GM19455 (cell line): ENCODE measurements around the gene QRICH2.
A peak's percentile ranks its signal among the peaks of the same experiment; 100 is the strongest.
"Not testable (repeated sequence)": the region's sequence is repeated elsewhere in the genome, so short reads cannot be mapped to it uniquely, and the experiment has no call there.

ENCODE experiments used
- ATAC-seq: cut with Tn5 transposase; IDR thresholded peaks from one replicate; pipeline ENCODE4 v1.9.1; 2021; ENCODE audit not compliant: unreplicated experiment

QRICH2 gene

DNA sequence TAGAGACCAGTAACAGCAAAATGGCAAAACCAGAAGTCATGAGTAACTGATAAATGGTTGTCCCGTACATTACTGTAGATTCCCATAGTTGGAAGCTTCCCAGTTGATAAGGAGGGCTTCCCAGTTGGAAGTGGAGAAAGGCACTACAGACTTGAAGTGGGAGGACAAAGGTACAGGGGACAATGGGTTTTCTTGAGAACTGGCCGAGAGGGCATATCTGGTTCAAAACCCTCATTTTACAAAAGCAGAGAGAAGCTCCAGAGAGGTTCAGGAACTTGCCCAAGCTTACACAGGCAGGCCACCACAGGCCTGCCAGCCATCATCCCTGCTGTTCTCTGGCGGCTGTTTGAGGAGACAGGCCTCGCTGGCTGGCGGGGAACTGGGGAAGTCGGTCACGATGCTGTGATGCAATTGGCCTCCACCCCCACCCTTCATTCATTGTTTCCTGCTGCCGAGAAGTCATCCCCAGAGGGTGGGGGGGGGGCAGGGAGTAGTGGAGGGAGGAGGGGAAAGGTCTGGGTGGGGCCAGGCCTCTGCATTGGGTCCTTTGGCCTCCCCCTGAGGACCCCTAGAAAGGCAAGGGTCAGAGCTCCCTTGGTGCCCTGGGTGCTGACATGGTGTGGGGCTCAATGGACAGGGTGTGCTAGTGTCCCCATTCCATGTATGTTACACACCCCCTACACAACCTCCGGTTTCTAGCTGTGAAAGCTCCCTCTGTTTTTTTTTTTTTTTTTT lies 39.9 kb downstream of the QRICH2 start:
- ATAC-seq: no peak

DNA sequence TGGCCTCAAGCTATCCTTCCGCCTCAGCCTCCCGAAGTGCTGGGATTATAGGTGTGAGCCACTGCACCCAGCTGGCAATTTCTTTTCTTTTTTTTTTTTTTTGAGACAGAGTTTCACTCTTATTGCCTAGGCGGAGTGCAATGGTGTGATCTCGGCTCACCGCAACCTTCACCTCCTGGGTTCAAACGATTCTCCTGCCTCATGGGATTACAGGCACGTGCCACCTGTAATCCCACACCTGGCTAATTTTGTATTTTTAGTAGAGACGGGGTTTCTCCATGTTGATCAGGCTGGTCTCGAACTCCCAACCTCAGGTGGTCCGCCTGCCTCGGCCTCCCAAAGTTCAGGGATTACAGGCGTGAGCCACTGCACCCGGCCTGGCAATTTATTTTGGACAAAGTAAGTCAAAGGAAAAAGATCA lies 40.5 kb downstream of the QRICH2 start:
- ATAC-seq: not testable (repeated sequence)

DNA sequence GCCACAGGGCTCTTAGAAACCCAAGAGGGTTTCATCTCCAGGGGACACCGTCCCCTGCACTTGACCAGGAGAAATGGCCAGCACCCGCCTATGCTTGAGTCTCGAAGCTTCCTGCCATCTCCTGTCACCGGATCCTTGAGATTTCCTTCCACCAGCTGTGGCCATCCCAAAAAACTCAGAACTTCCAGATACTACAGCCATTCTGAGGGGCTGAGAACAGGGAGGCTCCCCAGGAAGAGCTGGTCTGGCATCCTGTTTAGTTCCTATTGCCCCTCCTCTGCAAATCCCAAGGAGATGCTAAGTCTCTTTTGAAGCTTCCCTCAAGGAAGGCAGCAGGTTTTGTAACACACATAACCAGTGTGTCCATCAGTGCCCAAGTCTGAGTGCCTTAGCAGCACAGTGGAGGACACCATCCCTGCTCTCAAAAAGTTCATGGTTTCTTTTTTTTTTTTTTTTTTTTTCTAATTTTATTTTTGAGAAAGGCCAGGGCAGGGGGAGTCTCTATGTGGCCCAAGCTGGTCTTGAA lies 41.0 kb downstream of the QRICH2 start:
- no peak for ATAC-seq

DNA sequence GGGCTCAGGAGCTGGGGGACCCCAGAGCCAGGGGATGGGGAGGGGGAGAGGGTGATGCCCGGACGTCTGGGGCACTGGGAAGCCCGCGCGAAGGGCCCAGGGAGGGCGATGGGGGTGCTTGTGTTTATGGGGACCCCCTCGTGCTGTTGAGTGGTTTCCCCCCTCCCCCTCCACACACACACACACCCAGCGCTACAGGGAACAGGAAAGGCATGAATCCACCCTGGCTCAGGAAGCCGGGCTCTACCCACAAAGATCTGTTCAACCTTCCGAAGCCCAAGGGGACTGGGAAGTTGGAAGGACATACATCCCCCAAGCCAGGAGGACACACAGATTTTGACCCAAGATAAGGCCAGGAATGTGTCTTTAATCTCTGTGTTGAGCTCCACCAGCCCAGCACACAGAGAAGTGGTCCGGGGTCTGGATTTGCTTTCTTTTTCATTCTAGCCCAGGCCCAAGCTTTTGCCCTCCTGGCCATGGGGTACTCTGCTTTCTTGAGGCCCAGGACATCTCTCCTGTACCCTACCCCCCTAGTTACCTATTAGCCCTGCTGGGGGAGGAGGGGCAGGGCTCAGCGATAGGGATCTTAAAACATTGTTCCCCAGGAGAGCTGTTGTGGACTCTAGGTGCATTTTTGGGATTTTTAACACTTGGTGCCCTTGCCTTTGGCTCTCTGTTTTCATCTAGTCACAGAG lies 41.7 kb downstream of the QRICH2 start:
- ATAC-seq: no peak

DNA sequence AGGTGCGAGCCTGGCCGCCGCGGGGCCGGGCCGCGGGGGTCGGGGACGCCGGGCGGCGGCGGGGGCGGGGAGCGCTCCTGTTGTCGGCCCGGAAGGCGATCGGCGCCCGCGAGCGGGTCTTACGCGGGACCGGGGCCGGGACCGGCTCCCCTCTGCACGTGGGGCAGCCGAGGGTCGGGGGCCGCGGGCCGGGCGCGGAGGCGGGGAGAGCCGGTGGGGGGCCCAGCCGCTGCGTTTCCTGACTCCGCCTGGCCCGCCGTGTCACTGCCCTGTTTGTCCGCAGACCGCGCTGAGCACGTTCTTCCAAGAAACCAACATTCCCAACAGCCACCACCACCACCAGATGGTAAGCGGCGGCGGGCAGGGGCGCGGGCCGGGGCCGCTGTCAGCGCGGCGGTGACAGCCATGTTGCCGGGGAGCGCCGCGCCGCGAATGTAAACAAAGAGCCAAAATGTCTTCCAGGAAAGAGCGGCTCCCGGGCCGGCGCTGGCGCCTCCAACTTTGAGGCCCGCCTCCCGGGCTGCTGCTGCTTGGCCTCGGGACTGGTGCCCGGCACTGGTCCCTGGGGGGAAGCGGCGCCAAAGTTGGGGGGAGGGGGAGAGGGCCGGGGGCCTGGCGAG lies 42.3 kb downstream of the QRICH2 start:
- ATAC-seq: no peak

DNA sequence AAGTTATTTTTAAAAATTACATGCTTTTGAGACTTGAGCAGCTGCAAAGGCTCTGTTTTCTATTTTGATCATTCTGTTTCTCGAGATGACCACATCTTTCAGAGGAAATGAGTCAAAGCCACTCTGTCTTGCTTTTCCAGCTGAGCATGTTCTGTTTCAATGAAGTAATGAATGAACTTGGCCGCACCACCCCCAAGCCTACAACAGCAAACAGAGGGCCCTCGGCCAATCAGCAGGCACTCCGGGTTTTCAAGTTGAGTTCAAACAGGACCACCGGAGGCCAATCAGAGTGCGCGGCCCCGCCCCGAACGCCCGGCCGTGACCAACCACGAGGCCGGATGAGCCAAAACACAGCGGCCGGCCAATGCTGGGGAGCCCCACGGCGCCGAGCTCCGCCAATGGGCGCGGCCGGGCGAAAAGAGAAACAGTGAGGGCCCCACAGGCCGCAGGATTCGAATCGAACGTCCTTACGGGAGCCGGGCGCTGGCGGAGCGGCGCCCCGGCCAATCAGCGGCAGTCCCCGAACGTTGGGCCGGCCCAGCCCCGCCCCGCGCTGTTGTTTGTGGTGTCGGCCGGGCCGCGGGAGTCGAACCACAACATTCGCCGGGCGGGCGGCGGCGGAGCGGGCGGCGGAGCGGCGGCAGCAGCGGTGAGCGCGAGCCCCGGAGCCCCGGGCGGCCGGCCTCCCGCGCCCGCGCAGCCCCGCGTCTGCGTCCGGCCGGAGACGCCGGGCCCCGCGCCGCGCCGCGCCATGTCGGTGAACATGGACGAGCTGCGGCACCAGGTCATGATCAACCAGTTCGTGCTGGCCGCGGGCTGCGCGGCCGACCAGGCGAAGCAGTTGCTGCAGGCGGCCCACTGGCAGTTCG lies 43.1 kb downstream of the QRICH2 start, which contains the start of gene UBALD2:
UBALD2 (plus strand) TSS at position 594 of the 869 bp plus-strand sequence; CDS start at position 752, 158 bp downstream.
- peak; percentile 68 for ATAC-seq

DNA sequence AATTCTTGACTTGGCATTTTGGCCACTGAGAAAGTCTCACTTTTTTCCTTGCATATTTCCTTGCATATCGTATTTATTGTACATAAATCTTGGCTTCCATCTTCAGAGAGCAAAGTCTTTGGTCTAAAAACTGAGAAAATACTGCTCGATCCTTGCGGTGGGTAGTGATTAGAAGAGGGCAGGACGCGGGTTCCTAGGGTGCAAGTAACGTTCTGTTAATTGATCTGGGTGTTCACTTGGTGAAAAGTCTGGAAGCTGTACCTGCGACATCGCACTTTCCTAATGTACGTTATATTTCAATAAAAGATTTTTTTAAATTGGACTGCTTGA lies 43.7 kb downstream of the QRICH2 start:
- no peak for ATAC-seq

DNA sequence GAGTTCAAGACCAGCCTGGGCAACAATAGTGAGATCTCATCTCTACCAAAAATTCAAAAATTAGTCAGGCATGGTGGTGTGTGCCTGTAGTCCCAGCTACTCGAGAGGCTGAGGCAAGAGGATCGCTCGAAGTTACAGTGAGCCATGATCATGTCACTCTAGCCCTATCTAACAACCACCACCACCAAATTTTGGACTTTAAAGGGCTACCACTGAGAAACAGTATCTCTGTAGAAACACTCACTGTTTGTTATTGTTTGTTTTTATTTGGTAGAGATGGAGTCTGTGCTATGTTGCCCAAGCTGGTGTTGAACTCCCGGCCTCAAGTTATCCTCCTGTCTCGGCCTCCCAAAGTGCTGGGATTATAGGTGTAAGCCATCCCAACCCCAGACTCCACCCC lies 44.2 kb downstream of the QRICH2 start:
- no peak for ATAC-seq

DNA sequence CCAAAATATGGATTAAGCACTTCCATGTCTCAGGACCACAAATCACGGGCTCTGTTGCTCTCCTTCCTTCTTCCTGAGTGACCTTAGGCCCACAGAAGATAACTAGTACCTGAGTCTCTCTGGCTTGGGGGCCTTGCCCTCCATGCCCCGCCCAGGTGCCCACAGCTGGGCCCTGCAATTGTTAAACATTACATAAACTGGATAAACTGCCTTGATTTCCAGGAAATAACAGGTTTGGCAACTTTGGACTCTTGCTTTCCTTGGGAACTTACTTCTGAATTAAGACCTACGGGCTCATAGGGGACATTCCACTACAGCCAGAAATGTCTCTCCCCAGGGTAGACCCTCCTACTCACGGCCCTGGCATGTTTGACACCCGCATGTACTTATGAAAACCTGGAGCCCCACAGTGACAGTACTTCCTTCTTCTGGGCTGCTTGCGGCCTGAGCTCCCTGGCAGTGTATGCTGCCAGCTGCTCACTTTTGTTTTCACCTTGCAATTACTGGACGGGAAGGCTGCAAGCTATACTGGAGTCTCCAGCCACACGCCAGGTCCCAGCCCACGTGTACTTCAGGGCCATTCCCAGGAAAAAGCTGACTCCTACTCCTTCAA lies 45.2 kb downstream of the QRICH2 start:
- ATAC-seq: no peak

DNA sequence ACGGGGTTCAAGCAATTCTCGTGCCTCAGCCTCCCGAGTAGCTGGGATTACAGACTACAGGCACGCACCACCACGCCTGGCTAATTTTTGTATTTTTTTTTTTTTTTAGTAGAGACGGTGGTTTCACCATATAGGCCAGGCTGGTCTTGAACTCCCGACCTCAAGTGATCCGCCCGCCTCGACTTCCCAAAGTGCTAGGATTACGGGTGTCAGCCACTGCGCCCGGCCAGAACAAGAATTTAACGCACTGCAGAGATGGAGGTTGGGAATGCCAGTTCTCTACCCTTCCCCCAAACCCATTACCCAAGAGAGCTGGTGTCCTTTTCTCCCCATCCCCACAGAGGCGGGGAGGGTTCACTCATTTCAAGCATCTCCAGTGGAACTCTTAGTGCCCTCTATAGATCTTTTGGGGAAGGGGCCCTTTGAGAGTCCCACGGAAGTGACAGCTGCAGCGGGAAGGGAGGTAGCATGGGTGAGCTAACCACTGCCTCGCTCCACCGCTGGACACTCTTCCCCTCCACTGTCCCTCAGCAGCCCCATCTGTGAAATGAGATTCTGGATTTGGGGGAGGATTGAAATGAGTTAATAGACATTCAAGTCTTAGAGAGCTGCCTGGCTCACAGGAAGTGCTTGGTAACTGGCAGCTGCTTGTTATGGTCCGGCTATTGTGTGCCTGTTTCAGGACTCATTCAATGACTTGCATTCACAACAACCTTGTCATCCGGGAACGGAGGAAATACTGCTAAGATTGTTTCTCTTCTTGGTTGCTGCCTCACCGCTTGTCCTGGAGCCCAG lies 46.5 kb downstream of the QRICH2 start:
- no peak for ATAC-seq

DNA sequence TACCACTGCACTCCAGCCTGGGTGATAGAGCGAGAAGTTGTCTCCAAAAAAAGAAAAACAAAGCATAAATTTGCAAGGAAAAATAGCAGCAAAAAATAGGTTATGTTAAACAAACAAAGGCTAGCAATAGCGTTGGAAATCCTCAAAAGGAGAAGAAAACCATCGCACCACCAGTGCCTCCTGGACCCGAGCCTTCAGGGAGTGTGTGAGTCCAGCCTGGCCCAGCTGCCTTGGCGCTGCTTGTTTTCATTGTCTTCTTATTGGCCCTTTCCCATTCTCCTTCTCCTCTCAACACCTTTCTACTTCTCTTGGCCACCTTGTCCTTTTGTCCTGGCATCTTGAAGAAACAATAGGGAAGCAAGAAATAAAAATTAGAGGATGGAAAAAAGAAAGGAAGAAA lies 47.4 kb downstream of the QRICH2 start:
- ATAC-seq: no peak

DNA sequence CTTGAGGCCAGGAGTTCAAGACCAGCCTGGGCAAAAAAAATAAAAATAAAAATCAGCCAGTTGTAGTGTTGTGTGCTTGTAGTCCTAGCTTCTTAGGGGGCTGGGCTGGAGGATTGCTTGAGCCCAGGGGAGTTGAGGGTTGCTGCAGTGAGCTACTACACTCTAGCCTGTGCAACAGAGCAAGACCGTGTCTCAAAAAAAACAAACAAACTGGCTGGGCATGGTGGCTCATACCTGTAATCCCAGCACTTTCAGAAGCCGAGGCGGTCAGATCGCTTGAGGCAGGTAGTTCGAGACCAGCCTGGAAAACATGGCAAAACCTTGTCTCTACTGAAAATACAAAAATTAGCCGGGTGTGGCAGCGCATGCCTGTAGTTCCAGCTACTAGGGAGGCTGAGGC lies 47.9 kb downstream of the QRICH2 start:
- ATAC-seq: no peak

DNA sequence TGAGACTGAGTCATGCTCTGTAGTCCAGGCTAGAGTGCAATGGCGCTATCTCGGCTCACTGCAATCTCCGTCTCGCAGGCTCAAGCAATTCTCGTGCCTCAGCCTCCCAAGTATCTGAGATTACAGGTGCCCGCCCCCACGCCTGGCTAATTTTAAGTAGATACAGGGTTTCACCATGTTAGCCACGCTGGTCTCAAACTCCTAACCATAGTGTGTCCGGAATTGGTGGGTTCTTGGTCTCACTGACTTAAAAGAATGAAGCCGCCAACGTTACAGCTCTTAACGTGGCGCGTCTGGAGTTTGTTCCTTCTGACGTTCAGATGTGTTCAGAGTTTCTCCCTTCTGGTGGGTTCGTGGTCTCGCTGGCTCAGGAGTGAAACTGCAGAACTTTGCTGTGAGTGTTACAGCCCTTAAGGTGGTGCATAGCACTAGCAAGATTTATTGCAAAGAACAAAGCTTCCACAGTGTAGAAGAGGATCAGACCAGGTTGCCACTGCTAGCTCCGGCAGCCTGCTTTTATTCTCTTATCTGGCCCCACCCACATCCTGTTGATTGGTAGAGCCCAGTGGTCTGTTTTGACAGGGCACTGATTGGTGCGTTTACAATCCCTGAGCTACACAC lies 51.5 kb downstream of the QRICH2 start:
- not testable (repeated sequence) for ATAC-seq

DNA sequence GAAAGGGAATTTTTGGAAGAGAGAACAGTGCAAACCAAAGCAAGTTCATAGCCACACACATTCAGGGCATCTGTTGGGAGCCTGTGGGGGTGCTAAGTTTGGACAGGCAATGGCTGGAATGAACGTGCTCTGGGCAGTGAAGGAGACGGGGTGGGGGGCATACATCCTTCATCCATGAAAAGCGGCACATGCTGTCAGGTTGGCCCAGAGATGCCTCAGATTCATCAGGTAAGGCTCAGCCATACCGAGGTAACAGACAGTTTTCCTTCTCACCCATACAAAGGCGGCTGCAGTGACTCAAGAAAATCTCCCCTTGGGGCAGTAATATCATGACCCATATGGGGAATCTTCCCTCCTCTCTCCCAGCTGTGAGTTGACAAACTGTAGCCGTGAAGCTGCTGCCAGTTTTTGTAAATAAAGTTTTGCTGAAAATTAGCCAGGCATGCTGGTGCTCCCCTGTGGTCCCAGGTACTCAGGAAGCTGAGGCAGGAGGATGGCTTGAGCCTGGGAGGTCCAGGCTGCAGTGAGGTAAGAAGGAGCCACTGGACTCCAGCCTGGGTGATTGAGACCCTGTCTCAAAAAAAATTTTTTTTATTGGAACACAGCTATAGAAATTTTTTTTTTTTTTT lies 52.2 kb downstream of the QRICH2 start:
- no peak for ATAC-seq

DNA sequence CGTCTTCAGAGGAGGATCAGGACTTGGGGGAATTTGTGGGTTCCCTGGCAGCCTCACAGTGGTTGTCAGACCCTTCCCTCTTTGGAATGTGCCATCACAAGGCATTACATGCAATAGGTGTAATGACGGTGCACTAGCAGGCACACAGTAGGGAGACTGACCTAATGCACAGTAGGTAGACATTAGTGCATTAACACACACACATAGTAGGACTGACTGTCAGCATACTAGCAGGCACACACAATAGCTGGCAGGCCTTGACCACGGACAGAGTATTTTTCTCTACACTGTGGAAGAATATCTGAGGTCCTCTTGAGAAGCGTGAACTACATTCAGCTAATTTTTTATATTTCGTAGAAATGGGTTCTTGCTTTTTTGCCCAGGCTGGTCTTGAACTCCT lies 53.8 kb downstream of the QRICH2 start:
- no peak for ATAC-seq

DNA sequence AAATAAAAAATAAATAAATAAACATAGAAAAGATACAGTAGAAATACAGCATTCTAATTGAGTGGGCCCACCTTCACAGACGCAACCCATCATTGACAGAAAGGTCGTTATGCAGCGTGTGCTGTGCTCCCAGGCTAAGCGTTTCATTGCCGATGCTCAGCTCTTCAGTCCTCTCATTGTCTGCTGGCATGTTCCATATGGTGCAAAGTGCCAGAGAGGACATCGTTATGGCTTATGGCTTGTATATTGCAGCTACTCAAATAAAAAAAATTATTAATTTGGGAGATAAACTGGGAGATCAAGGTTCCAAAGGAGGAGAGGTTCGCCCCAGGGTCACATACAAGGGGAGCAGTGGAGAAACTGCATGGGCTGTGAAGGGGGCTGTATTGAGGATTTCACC lies 54.2 kb downstream of the QRICH2 start:
- ATAC-seq: no peak

DNA sequence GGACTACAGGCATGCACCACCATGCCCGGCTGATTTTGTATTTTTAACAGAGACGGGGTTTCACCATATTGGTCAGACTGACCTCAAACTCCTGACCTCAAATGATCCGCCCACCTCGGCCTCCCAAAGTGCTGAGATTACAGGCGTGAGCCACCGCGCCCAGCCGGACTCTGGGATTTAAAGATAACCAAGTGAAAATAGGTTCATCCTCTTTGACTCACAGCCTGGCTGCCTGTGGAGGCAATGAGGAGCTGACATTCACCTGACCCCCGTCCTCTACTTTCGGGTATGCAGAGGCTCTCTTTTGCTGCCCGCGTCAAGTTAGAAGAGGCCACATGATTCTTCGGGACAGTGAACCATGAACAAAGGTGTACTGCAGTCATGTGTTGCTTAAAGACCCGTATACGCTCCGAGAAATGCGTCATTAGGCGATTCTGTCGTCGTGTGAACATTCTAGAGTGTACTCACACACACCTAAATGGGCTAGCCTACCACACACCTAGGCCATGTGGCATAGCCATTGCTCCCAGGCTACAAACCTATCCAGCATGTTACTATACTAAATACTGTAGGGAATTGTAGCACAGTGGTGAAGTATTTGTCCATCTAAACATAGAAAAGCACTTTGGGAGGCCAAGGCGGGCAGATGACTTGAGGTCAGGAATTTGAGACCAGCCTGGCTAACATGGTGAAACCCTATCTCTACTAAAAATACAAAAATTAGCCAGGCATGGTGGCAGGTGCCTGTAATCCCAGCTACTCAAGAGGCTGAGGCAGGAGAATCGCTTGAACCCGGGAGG lies 54.9 kb downstream of the QRICH2 start:
- not testable (repeated sequence) for ATAC-seq
